HAP-1 (cell line): ENCODE measurements around the gene RUNX2.

Experiments used
- DNase-seq, 2 experiments: peaks; one replicate each; pipeline ENCODE4 v3.0.0-alpha.2; 2016 to 2020; ENCODE audit warnings: low spot score in 2 of 2
- H3K27me3 ChIP-seq: fragments of 250-450 bp; sonication (Bioruptor Pico); 2 replicates; pipeline ENCODE4 v1.5.1; 2020; ENCODE audit warnings: low read depth, mild to moderate bottlenecking, moderate library complexity
- H3K36me3 ChIP-seq: fragments of 250-450 bp; sonication (Bioruptor Pico); replicated peaks from 2 replicates; pipeline ENCODE4 v1.5.1; 2020; ENCODE audit warnings: mild to moderate bottlenecking
- H3K4me1 ChIP-seq: fragments of 250-450 bp; sonication (Bioruptor Pico); 2 replicates; pipeline ENCODE4 v1.5.1; 2020; ENCODE audit warnings: mild to moderate bottlenecking
- H3K4me3 ChIP-seq: fragments of 250-450 bp; sonication (Bioruptor Pico); 2 replicates; pipeline ENCODE4 v1.5.1; 2020; ENCODE audit warnings: mild to moderate bottlenecking, moderate library complexity
- H3K9me3 ChIP-seq: fragments of 250-450 bp; sonication (Bioruptor Pico); 2 replicates; pipeline ENCODE4 v1.5.1; 2020; ENCODE audit warnings: mild to moderate bottlenecking, moderate library complexity
- in situ Hi-C: fragments of 300-500 bp; cut with MboI; formaldehyde crosslinking; loops from 3 replicates; pipeline ENCODE4 v1.14.3; 2020; ENCODE audit warnings: low sequenced_read_pairs, inconsistent platforms, mixed read lengths

The RUNX2 gene

DNA sequence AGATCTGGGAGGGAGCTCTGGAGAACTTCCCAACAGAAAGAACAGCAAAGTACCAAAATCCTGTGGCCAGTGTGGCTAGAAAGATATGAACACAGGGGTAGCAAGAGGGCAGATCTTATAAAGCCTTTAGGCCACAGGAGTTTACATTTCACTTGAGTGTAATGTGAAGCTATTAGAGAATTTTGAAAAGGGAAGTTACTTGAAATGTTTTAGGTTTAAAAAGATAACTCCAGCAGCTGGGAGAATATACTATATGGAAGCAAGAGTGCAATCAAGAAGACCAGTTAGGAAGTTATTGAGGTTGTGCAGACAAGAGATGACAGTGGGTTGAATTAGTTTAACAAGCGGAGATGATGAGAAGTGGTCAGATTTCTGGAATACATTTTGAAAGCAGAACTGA lies 41.7 kb downstream of the RUNX2 start:
- Histone ChIP-seq H3K36me3 (no peaks in the 10 kb centered on the region), H3K4me3 (no peak overlapping the region), H3K9me3 (no peaks in the 10 kb centered on the region), H3K4me1 (no peaks in the 10 kb centered on the region; the same call in 1 of the 2 replicates), H3K27me3 (no peaks in the 10 kb centered on the region)
- DNase-seq, result no peak
- in situ Hi-C loops, result no loop called here

DNA sequence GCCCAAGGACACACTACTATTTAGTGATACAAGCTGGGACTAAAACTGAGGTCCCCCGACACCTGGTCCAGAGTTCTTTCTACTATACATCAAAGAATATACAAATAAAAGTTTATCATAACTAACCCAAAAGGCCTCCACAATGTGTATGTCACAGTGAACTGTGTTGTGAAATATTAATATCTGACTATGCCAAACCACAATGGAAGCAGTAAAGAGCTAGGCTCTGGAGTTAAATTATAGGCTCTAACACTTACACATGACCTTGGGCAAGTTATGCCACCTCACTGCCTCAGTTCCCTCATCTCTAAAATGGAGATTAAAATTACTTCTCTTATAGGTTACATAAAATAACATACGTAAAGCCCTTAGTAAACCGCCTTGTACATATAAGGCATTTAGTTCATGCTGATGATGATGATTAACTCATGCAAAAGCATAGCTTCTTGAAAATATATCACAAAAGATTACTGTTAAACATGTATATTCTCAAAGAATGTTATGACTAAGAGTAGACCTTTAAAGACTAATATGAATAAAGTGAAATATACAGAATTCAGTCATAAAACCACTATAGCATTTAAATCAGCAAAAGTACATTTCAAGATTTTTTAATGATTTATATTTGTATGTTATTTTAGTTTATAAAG lies 43.9 kb downstream of the RUNX2 start:
- Histone ChIP-seq H3K4me1 (peaks cover 6% of the 10 kb centered on the region), H3K36me3 (no peaks in the 10 kb centered on the region), H3K9me3 (no peaks in the 10 kb centered on the region), H3K4me3 (no peak overlapping the region), H3K27me3 (no peaks in the 10 kb centered on the region)
- in situ Hi-C loops, result no loop called here
- no peak for DNase-seq

DNA sequence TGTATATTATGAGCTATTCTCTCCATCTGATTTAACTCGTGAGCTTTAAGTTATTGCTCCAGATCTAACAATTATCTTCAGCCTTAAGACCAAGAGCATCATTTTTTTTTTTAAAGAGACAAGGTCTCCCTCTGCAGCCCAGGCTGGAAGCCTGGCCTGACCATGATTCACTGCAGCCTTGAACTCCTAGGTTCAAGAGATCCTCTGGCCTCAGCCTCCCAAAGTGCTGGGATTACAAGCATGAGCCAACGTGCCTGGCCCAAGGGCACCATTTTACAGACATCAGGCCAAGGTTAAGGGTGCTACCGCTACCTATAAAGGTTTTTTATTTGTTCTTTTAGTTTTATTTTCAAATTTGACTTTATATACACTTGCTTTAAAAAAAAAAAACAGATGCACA lies 47.3 kb downstream of the RUNX2 start:
- H3K9me3 ChIP-seq, result no peaks in the 10 kb centered on the region
- H3K4me1 ChIP-seq, result peaks cover 12% of the 10 kb centered on the region
- no peaks in the 10 kb centered on the region for H3K27me3 ChIP-seq
- DNase-seq, result no peak
- H3K4me3 ChIP-seq, result no peak overlapping the region
- in situ Hi-C loops, result no loop called here
- H3K36me3 ChIP-seq, result no peaks in the 10 kb centered on the region

DNA sequence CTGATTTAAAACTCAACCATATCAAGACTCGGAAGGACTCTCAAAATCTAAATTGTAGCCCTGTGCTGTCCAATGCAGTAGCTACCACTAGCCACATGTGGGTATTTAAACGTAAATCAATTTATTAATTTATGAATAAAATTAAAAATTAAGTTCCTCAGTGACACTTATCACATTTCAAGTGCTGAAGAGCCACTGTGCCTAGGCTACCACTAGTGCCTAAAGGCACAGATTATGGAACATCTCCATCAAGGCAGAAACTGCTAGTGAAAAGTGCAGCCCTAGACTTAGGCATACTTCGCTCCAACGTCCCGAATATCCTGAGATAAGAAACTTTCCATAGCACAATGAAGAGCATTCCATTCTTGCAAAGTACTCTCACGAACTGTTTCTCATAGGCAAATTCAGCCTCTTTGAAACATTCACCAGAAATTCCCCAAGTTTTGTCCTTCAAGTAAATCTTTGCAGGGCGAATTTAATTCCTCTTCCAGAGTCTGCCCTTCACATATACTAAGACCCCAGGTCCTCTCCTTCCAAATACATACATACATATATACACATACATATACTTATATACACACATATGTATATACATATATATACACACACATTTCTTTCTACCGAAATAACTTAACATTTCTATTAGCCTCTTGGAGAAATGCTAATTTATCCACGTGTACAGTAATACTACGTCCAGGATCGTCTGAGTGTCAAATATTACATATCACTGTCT lies 48.3 kb downstream of the RUNX2 start:
- peaks cover 12% of the 10 kb centered on the region for H3K4me1 ChIP-seq
- in situ Hi-C loops, result no loop called here
- H3K27me3 ChIP-seq, result no peaks in the 10 kb centered on the region
- H3K36me3 ChIP-seq, result no peaks in the 10 kb centered on the region
- peak overlapping the region; percentile 68 for H3K4me3 ChIP-seq
- H3K9me3 ChIP-seq, result no peaks in the 10 kb centered on the region
- DNase-seq, result peak in 1 of 2 experiments; percentile 31

DNA sequence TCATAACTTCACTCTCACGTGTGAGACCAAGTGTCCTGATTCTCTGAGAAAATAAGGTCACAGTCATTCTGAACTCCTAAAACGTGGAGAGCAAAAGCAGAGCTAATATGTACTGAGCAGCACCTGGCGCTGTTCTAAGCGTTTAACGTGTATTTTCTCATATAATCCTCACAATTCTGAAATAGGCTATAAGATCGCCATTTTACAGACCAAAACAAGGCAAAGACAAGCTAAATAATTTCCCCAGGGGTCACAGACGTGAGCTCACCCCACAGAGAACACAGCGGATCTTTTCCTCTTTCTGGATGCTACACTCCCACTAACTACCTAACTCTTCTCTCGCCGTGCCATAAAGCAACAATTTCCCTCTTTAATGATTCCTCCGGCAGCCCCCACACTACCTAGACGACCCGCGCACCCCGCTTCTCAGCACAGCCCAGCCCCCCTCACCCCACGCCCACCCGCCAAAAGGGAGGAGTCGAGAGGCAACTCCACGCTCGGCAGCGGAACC lies 49.0 kb downstream of the RUNX2 start:
- Histone ChIP-seq H3K36me3 (no peaks in the 10 kb centered on the region), H3K4me1 (peaks cover 12% of the 10 kb centered on the region), H3K27me3 (no peaks in the 10 kb centered on the region), H3K9me3 (no peaks in the 10 kb centered on the region), H3K4me3 (peak overlapping the region; percentile 68)
- in situ Hi-C loops, result no loop called here
- peak in 1 of 2 experiments; percentile 18 for DNase-seq

DNA sequence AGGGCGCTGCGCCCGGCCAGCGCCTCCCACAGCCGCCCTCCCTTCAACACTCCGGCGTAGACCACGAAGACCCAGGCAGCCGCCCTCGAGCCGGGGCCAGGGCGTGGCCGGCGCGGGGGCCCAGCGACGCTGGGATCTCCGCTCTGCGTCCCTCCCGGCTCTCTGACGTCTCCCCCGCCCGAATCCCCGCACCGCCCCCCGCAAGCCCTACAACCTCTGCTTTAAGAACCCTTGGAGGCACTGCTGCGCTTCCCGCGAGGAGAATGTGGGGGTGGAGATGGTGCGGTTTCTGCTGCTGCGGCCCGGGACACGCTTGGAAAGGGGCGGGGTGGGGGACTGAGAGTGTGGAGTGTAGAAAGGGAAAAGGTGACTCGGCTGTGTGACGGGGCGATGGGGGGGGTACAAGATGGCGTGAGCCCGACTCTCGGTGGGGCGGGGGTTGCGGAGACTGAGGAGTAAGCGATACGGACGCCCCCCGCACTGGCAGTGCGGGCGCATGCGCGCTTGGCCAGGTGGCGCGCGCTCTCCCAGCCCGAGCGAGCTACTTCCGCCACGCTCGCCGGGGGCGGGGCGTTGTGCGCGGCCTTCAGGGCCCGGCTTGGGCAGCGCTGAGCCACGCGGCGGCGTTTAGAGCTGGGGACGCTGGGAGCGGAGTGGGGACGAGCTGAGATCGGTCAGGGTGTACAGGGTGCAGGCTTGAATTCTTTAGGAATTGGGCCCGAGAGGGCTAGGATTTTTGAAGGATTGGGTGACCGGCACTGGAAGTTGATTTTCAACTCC lies 49.6 kb downstream of the RUNX2 start, which contains the start of gene SUPT3H:
Gene SUPT3H, minus strand, starts transcription at position 381 of the 780 bp plus-strand sequence.
- DNase-seq, result peak; percentile 84 to 94
- in situ Hi-C loops, result no loop called here
- Histone ChIP-seq H3K4me3 (peak within 1 kb of the TSS; percentile 68), H3K4me1 (peaks cover 12% of the 10 kb centered on the region), H3K27me3 (no peaks in the 10 kb centered on the region), H3K36me3 (no peaks in the 10 kb centered on the region), H3K9me3 (no peaks in the 10 kb centered on the region)

DNA sequence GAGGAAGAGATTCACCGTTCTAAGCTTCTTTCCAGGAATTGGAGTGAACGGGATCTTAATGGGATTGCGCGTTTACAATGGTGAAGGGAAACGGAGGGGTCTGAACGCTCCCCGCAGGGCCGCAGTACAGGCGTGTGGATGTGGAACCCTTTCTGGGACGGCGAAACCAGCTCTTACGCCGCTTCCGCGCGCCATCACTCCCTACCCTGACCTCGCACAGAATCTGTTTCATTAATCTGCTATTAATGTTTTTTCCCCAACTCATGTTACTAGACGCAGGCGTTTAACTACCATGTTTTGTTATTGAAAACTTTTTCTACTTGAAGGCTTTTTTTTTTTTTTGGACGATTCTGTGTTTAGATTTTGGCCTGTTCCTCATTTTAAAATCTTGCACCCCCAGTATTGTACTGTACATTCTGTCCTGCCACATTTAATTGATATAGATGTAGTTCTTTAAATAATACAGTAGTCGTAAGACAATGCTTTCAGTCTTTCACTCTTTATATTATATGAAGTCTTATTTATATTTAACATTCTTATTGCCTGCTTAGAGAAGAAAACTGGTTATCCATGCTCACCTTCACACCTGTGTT lies 50.3 kb downstream of the RUNX2 start:
- peak overlapping the region; percentile 68 for H3K4me3 ChIP-seq
- DNase-seq, result peak in 1 of 2 experiments; percentile 60
- in situ Hi-C loops, result no loop called here
- H3K4me1 ChIP-seq, result peaks cover 12% of the 10 kb centered on the region
- H3K9me3 ChIP-seq, result no peaks in the 10 kb centered on the region
- H3K27me3 ChIP-seq, result no peaks in the 10 kb centered on the region
- H3K36me3 ChIP-seq, result no peaks in the 10 kb centered on the region

DNA sequence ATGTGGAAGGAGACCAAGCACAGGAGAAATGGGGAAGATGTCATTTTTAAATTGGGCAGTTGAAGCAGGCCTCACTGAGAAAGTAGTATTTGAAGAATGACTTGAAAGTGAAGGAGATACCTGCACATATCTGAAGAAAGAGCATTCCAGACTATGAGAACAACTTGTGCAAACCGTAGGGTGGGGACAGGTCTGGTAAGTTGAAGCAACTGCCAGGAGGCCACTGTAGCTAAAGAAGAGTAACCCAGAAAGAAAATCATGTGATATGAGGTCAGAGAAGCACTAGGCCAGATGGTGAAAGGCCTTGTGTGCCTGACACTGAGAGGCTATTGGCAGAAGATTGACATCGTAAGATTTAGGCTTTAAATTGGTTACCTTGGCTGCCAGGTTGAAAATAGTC lies 54.3 kb downstream of the RUNX2 start:
- no peaks in the 10 kb centered on the region for H3K27me3 ChIP-seq
- H3K4me1 ChIP-seq, result peaks cover 6% of the 10 kb centered on the region
- H3K4me3 ChIP-seq, result no peak overlapping the region
- no peaks in the 10 kb centered on the region for H3K9me3 ChIP-seq
- H3K36me3 ChIP-seq, result no peaks in the 10 kb centered on the region
- DNase-seq, result no peak
- in situ Hi-C loops, result no loop called here

DNA sequence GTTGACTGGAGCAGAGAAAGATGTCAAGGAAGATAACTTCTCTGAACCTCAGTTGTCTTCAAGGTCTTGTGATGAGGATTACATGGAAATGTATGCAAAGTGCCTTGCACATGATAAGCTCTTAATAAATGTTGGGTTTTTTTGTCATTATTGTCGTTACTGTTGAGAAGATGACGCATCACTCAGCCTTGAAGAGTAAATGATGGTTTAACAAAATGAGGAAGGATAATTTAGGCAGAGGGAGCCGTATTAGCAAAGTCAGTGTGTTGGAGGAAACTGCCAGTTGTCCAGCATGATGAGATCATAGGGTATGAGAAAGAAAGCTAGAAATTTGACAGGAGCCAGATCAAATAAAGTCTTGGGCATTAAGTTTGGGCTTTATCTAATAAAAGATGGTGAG lies 58.4 kb downstream of the RUNX2 start:
- in situ Hi-C loops, result no loop called here
- Histone ChIP-seq H3K4me3 (no peak overlapping the region), H3K27me3 (peaks cover 3% of the 10 kb centered on the region; the same call in 1 of the 2 replicates), H3K4me1 (no peaks in the 10 kb centered on the region), H3K36me3 (no peaks in the 10 kb centered on the region), H3K9me3 (no peaks in the 10 kb centered on the region)
- DNase-seq, result no peak

DNA sequence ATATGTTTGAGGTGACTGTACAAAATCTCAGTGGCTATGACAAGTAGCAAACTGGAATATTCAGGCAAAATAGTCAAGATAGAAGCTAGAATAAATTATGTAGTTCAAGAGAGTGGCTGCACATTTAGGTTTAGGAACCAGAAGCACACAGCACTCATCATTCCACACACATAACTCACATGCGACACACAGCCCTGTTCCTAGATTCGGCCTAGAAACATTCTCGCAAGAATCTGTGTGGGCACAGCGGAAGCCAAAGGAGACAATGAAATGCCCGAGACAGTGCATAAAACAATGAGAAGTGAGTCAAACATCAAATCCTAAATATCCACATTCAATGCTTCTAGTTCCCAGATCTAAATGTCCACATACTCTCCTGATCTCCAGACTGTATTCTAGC lies 59.1 kb downstream of the RUNX2 start:
- H3K4me3 ChIP-seq, result no peak overlapping the region
- in situ Hi-C loops, result no loop called here
- peaks cover 3% of the 10 kb centered on the region; the same call in 1 of the 2 replicates for H3K27me3 ChIP-seq
- H3K36me3 ChIP-seq, result no peaks in the 10 kb centered on the region
- no peak for DNase-seq
- H3K4me1 ChIP-seq, result no peaks in the 10 kb centered on the region
- H3K9me3 ChIP-seq, result no peaks in the 10 kb centered on the region

DNA sequence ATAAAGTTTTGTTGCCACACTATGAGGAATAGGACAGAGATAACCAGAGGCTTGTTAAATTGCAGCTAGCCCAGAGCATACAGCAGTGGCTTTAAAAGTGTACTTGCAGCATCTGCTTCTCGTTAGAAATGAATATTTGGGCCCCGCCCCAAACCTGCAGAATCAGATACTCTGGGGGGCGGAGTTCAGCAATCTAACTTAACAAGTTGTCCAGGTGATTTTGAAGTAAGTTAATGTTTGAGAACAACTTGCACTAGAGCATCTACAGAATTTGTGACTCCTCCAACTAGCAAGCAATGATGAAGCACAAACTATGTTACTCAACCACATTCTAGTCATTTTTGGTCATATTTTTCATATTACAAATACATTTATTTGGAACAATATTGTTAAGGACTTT lies 60.2 kb downstream of the RUNX2 start:
- no peaks in the 10 kb centered on the region for H3K36me3 ChIP-seq
- no peaks in the 10 kb centered on the region for H3K4me1 ChIP-seq
- H3K27me3 ChIP-seq, result peaks cover 3% of the 10 kb centered on the region; the same call in 1 of the 2 replicates
- no peak for DNase-seq
- in situ Hi-C loops, result no loop called here
- H3K9me3 ChIP-seq, result no peaks in the 10 kb centered on the region; the same call in 1 of the 2 replicates
- no peak overlapping the region for H3K4me3 ChIP-seq

DNA sequence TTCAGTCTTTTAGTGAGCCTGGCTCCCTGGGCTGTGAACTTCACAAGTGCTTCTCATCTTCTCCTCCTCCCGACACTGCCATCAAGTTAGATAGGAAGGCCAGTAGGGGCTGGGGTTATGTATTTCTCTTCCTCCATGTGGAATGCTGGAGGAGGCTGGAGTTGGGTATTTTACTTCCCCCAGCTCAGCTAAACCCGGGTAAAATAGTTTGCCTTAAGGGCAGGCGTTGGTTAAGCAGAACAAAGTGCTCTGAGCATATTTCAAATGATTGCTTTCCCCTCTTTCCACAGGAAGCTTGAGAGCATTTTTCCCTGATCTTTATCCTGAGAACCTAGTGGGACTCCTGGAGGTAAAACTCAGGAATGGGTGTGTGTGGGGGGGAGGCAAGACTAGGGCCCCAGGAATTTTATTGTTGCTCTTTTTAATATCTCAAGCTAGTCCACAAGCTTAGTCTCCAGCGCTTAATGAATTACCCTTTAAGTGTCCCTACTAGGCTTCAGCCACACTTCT lies 66.5 kb downstream of the RUNX2 start:
- Histone ChIP-seq H3K4me3 (no peak overlapping the region), H3K4me1 (no peaks in the 10 kb centered on the region)
- in situ Hi-C loops, result no loop called here

DNA sequence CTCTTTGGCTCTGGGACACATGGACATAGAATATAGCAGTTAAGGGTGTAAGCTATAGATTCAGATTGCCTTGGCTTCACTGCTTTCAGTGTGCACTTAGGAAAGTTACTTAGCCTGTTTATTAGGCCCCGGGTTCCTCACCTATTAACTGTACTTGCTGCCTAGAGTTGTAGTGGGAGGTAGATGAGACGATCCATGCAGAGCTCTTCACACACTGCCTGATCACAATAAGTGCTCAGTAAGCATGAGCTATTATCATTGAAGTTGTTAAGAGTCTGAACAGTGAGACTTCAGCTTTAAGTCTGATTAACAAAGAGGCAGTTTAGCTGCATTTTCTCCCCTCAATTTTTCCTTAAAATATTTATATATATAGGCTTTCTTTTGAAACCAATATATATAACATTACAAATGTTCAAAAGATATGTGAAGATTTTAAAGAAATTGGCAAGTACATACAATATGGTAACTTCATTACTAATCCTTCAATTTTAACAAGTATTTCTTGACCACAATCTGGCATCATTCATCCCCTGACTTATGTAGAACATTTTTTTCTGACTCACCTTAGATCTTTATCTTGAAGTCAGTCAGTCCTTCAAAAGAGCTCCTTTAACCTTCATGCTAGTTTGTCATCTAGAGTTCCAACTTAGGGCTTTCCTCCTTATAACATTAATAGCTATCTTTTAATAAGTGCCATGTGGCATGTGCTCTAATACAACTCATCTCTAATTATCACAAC lies 70.1 kb downstream of the RUNX2 start:
- no peak for DNase-seq
- Histone ChIP-seq H3K36me3 (no peaks in the 10 kb centered on the region), H3K9me3 (no peaks in the 10 kb centered on the region; the same call in 1 of the 2 replicates), H3K4me1 (peaks cover 8% of the 10 kb centered on the region), H3K27me3 (peaks cover 19% of the 10 kb centered on the region), H3K4me3 (no peak overlapping the region)
- in situ Hi-C loops, result no loop called here

More for the DNA sequence above, 66.5 kb downstream of the RUNX2 start:
- no peak for DNase-seq
- H3K27me3 ChIP-seq, result peaks cover 8% of the 10 kb centered on the region
- no peaks in the 10 kb centered on the region; the same call in 1 of the 2 replicates for H3K9me3 ChIP-seq
- H3K36me3 ChIP-seq, result no peaks in the 10 kb centered on the region
